ENCODE data around the gene P3H2.
"Not testable (repeated sequence)": the region's sequence is repeated elsewhere in the genome, so short reads cannot be mapped to it uniquely, and the experiment has no call there.

P3H2 gene

GRCh38 chr3:190099099-190099498, 21.6 kb downstream of the P3H2 start:
- H3K4me3 ChIP-seq (ENCODE audit: low read length), result no peak overlapping the region
- H3K9me3 ChIP-seq (ENCODE audit: control insufficient read depth, low read length), result no peaks in the 10 kb centered on the region
- H3K36me3 ChIP-seq (ENCODE audit: control insufficient read depth, insufficient read depth, low read length), result no peaks in the 10 kb centered on the region
- no peaks in the 10 kb centered on the region for H3K27me3 ChIP-seq (ENCODE audit: control insufficient read depth, insufficient read depth, low read length)
- no peak overlapping the region for H3K9ac ChIP-seq (ENCODE audit: low read length)
- H3K4me1 ChIP-seq (ENCODE audit: control insufficient read depth, insufficient read depth, low read length), result peaks cover 12% of the 10 kb centered on the region

GRCh38 chr3:190097617-190098016, 23.1 kb downstream of the P3H2 start:
- Histone ChIP-seq H3K4me1 (ENCODE audit: control insufficient read depth, insufficient read depth, low read length) (peaks cover 12% of the 10 kb centered on the region), H3K4me3 (ENCODE audit: low read length) (no peak overlapping the region), H3K9ac (ENCODE audit: low read length) (no peak overlapping the region), H3K27me3 (ENCODE audit: control insufficient read depth, insufficient read depth, low read length) (no peaks in the 10 kb centered on the region), H3K9me3 (ENCODE audit: control insufficient read depth, low read length) (no peaks in the 10 kb centered on the region), H3K36me3 (ENCODE audit: control insufficient read depth, insufficient read depth, low read length) (no peaks in the 10 kb centered on the region)

GRCh38 chr3:190097025-190097424, 23.7 kb downstream of the P3H2 start:
- Histone ChIP-seq H3K36me3 (ENCODE audit: control insufficient read depth, insufficient read depth, low read length) (no peaks in the 10 kb centered on the region), H3K4me1 (ENCODE audit: control insufficient read depth, insufficient read depth, low read length) (peaks cover 11% of the 10 kb centered on the region), H3K9ac (ENCODE audit: low read length) (no peak overlapping the region), H3K27me3 (ENCODE audit: control insufficient read depth, insufficient read depth, low read length) (no peaks in the 10 kb centered on the region), H3K9me3 (ENCODE audit: control insufficient read depth, low read length) (no peaks in the 10 kb centered on the region), H3K4me3 (ENCODE audit: low read length) (no peak overlapping the region)

- Histone ChIP-seq H3K4me3 (ENCODE audit: low read length) (no peak overlapping the region), H3K4me1 (ENCODE audit: control insufficient read depth, insufficient read depth, low read length) (peaks cover 6% of the 10 kb centered on the region), H3K27me3 (ENCODE audit: control insufficient read depth, insufficient read depth, low read length) (no peaks in the 10 kb centered on the region), H3K9me3 (ENCODE audit: control insufficient read depth, low read length) (no peaks in the 10 kb centered on the region), H3K36me3 (ENCODE audit: control insufficient read depth, insufficient read depth, low read length) (no peaks in the 10 kb centered on the region), H3K9ac (ENCODE audit: low read length) (no peak overlapping the region)
These were observed 24.4 kb downstream of the P3H2 start for GRCh38 chr3:190096345-190096744.

GRCh38 chr3:190094160-190094718, 26.5 kb downstream of the P3H2 start:
- Histone ChIP-seq H3K4me3 (ENCODE audit: low read length) (no peak overlapping the region), H3K4me1 (ENCODE audit: control insufficient read depth, insufficient read depth, low read length) (peaks cover 6% of the 10 kb centered on the region), H3K9me3 (ENCODE audit: control insufficient read depth, low read length) (no peaks in the 10 kb centered on the region), H3K27me3 (ENCODE audit: control insufficient read depth, insufficient read depth, low read length) (no peaks in the 10 kb centered on the region), H3K36me3 (ENCODE audit: control insufficient read depth, insufficient read depth, low read length) (no peaks in the 10 kb centered on the region), H3K9ac (ENCODE audit: low read length) (no peak overlapping the region)

GRCh38 chr3:190092250-190092649, 28.4 kb downstream of the P3H2 start:
- H3K27me3 ChIP-seq (ENCODE audit: control insufficient read depth, insufficient read depth, low read length), result no peaks in the 10 kb centered on the region
- no peak overlapping the region for H3K9ac ChIP-seq (ENCODE audit: low read length)
- H3K4me3 ChIP-seq (ENCODE audit: low read length), result no peak overlapping the region
- H3K4me1 ChIP-seq (ENCODE audit: control insufficient read depth, insufficient read depth, low read length), result peaks cover under 1% of the 10 kb centered on the region
- H3K9me3 ChIP-seq (ENCODE audit: control insufficient read depth, low read length), result no peaks in the 10 kb centered on the region
- no peaks in the 10 kb centered on the region for H3K36me3 ChIP-seq (ENCODE audit: control insufficient read depth, insufficient read depth, low read length)

- H3K4me3 ChIP-seq (ENCODE audit: low read length), result no peak overlapping the region
- no peaks in the 10 kb centered on the region for H3K36me3 ChIP-seq (ENCODE audit: control insufficient read depth, insufficient read depth, low read length)
- H3K9ac ChIP-seq (ENCODE audit: low read length), result no peak overlapping the region
- no peaks in the 10 kb centered on the region for H3K4me1 ChIP-seq (ENCODE audit: control insufficient read depth, insufficient read depth, low read length)
- no peaks in the 10 kb centered on the region for H3K27me3 ChIP-seq (ENCODE audit: control insufficient read depth, insufficient read depth, low read length)
- no peaks in the 10 kb centered on the region for H3K9me3 ChIP-seq (ENCODE audit: control insufficient read depth, low read length)
These were observed 31.0 kb downstream of the P3H2 start for GRCh38 chr3:190089711-190090110.

- H3K36me3 ChIP-seq (ENCODE audit: control insufficient read depth, insufficient read depth, low read length), result no peaks in the 10 kb centered on the region
- no peaks in the 10 kb centered on the region for H3K9me3 ChIP-seq (ENCODE audit: control insufficient read depth, low read length)
- H3K4me3 ChIP-seq (ENCODE audit: low read length), result no peak overlapping the region
- no peak overlapping the region for H3K9ac ChIP-seq (ENCODE audit: low read length)
- no peaks in the 10 kb centered on the region for H3K4me1 ChIP-seq (ENCODE audit: control insufficient read depth, insufficient read depth, low read length)
- no peaks in the 10 kb centered on the region for H3K27me3 ChIP-seq (ENCODE audit: control insufficient read depth, insufficient read depth, low read length)
These were observed 31.8 kb downstream of the P3H2 start for GRCh38 chr3:190088890-190089289.

GRCh38 chr3:190086191-190086590, 34.5 kb downstream of the P3H2 start:
- Histone ChIP-seq H3K9ac (ENCODE audit: low read length) (no peak overlapping the region), H3K4me3 (ENCODE audit: low read length) (no peak overlapping the region), H3K36me3 (ENCODE audit: control insufficient read depth, insufficient read depth, low read length) (no peaks in the 10 kb centered on the region), H3K9me3 (ENCODE audit: control insufficient read depth, low read length) (no peaks in the 10 kb centered on the region), H3K4me1 (ENCODE audit: control insufficient read depth, insufficient read depth, low read length) (no peaks in the 10 kb centered on the region), H3K27me3 (ENCODE audit: control insufficient read depth, insufficient read depth, low read length) (no peaks in the 10 kb centered on the region)

GRCh38 chr3:190084983-190085382, 35.7 kb downstream of the P3H2 start:
- no peak overlapping the region for H3K4me3 ChIP-seq (ENCODE audit: low read length)
- H3K27me3 ChIP-seq (ENCODE audit: control insufficient read depth, insufficient read depth, low read length), result no peaks in the 10 kb centered on the region
- H3K36me3 ChIP-seq (ENCODE audit: control insufficient read depth, insufficient read depth, low read length), result no peaks in the 10 kb centered on the region
- H3K9me3 ChIP-seq (ENCODE audit: control insufficient read depth, low read length), result no peaks in the 10 kb centered on the region
- H3K9ac ChIP-seq (ENCODE audit: low read length), result no peak overlapping the region
- H3K4me1 ChIP-seq (ENCODE audit: control insufficient read depth, insufficient read depth, low read length), result no peaks in the 10 kb centered on the region

GRCh38 chr3:190083635-190084034, 37.1 kb downstream of the P3H2 start:
- no peak overlapping the region for H3K9ac ChIP-seq (ENCODE audit: low read length)
- H3K36me3 ChIP-seq (ENCODE audit: control insufficient read depth, insufficient read depth, low read length), result no peaks in the 10 kb centered on the region
- H3K4me3 ChIP-seq (ENCODE audit: low read length), result no peak overlapping the region
- no peaks in the 10 kb centered on the region for H3K9me3 ChIP-seq (ENCODE audit: control insufficient read depth, low read length)
- no peaks in the 10 kb centered on the region for H3K4me1 ChIP-seq (ENCODE audit: control insufficient read depth, insufficient read depth, low read length)
- H3K27me3 ChIP-seq (ENCODE audit: control insufficient read depth, insufficient read depth, low read length), result no peaks in the 10 kb centered on the region

- Histone ChIP-seq H3K9ac (ENCODE audit: low read length) (no peak overlapping the region), H3K4me3 (ENCODE audit: low read length) (no peak overlapping the region), H3K4me1 (ENCODE audit: control insufficient read depth, insufficient read depth, low read length) (no peaks in the 10 kb centered on the region), H3K36me3 (ENCODE audit: control insufficient read depth, insufficient read depth, low read length) (no peaks in the 10 kb centered on the region), H3K9me3 (ENCODE audit: control insufficient read depth, low read length) (no peaks in the 10 kb centered on the region), H3K27me3 (ENCODE audit: control insufficient read depth, insufficient read depth, low read length) (no peaks in the 10 kb centered on the region)
These were observed 39.3 kb downstream of the P3H2 start for GRCh38 chr3:190081389-190081788.

GRCh38 chr3:190079173-190079572, 41.5 kb downstream of the P3H2 start:
- H3K9ac ChIP-seq (ENCODE audit: low read length); H3K4me3 ChIP-seq (ENCODE audit: low read length); H3K27me3 ChIP-seq (ENCODE audit: control insufficient read depth, insufficient read depth, low read length); H3K36me3 ChIP-seq (ENCODE audit: control insufficient read depth, insufficient read depth, low read length); H3K4me1 ChIP-seq (ENCODE audit: control insufficient read depth, insufficient read depth, low read length); H3K9me3 ChIP-seq (ENCODE audit: control insufficient read depth, low read length): not testable (repeated sequence)

Measured in mucosa of stomach (tissue), 1 donor.